GM12878 (cell line): Measurements from ENCODE around the gene FAM210A.

Source experiments
- CTCF ChIP-seq, 3 experiments: IDR thresholded peaks in 2 of 3; conservative IDR thresholded peaks in 1 of 3; 2 replicates each; pipeline ENCODE4 v1.5.1; 2011; ENCODE audit warnings: low read depth in 3 of 3, low read length in 3 of 3, mild to moderate bottlenecking in 3 of 3, control low read depth in 2 of 3, moderate library complexity in 2 of 3, inconsistent platforms in 1 of 3, mixed read lengths in 1 of 3; ENCODE audit not compliant: control insufficient read depth in 2 of 3, insufficient read depth in 1 of 3; ENCODE audit errors: extremely low read depth in 1 of 3
- ESRRA ChIP-seq: IDR thresholded peaks from 2 replicates; pipeline ENCODE4 v1.6.1; 2012; ENCODE audit warnings: mild to moderate bottlenecking, low read length, improper control_type of control experiment
- EZH2 ChIP-seq: IDR thresholded peaks from 2 replicates; pipeline ENCODE4 v1.6.1; 2012; ENCODE audit warnings: low read depth, mild to moderate bottlenecking, control low read depth, inconsistent platforms, low read length, borderline replicate concordance; ENCODE audit not compliant: control insufficient read depth
- MTA2 ChIP-seq: fragments of 450-650 bp; IDR thresholded peaks from 2 replicates; pipeline ENCODE4 v1.6.1; 2016; ENCODE audit warnings: low read depth, mild to moderate bottlenecking, moderate library complexity
- SIN3A ChIP-seq: IDR thresholded peaks from 2 replicates; pipeline ENCODE4 v1.6.1; 2012; ENCODE audit warnings: low read depth, low read length, improper control_type of control experiment
- ZBTB33 ChIP-seq: fragments of 450-650 bp; IDR thresholded peaks from 2 replicates; pipeline ENCODE4 v1.6.1; 2017; ENCODE audit warnings: mild to moderate bottlenecking
- ZNF217 ChIP-seq: fragments of 450-650 bp; IDR thresholded peaks from 2 replicates; pipeline ENCODE4 v1.6.1; 2017; ENCODE audit warnings: antibody characterized with exemption, mild to moderate bottlenecking

DNA sequence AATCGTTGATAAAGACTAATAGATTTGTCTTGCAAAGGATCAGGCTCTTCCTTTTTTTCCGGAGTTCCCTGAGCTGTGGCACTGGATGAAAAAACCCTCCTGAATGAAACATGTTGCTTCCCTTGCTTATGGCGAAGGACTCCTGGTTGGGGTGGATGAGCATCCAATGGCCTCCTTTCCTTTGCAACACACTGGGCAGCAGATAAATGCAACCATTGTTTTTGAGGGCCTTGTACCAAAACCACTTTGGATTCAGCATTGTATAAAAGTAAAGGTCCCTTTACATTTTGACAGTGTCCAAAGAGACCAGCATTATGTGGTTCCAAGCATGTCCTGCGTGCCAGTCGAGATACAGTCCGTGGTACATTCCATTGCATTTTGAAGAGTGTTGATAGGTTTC lies 44.7 kb downstream of the FAM210A start:
- TF ChIP-seq EZH2 = no peak
- TF ChIP-seq SIN3A = no peak
- no peak for TF ChIP-seq ZNF217
- TF ChIP-seq CTCF (IDR thresholded peaks at IDR 0.05 in 2 of 3, conservative IDR thresholded peaks at IDR 0.05 in 1 of 3; ENCODE audit: control insufficient read depth in 2 of 3, extremely low read depth in 1 of 3, insufficient read depth in 1 of 3, low read depth in 3 of 3, low read length in 3 of 3) = no peak
- no peak for TF ChIP-seq ZBTB33
- TF ChIP-seq MTA2 = no peak
- TF ChIP-seq ESRRA = no peak
